Measurements from ENCODE around the gene LCN15. TPM values are rescaled to one million over a fixed set of nuclear protein-coding genes. Genes with fewer than 3 reads are reported as not detected.

The LCN15 gene
- total and polyA plus RNA-seq, 2 of the 13 experiments (the other 11 are each of a cell fraction or from before 2014, with no cell fraction given): 1.3 to 53.7 TPM

DNA sequence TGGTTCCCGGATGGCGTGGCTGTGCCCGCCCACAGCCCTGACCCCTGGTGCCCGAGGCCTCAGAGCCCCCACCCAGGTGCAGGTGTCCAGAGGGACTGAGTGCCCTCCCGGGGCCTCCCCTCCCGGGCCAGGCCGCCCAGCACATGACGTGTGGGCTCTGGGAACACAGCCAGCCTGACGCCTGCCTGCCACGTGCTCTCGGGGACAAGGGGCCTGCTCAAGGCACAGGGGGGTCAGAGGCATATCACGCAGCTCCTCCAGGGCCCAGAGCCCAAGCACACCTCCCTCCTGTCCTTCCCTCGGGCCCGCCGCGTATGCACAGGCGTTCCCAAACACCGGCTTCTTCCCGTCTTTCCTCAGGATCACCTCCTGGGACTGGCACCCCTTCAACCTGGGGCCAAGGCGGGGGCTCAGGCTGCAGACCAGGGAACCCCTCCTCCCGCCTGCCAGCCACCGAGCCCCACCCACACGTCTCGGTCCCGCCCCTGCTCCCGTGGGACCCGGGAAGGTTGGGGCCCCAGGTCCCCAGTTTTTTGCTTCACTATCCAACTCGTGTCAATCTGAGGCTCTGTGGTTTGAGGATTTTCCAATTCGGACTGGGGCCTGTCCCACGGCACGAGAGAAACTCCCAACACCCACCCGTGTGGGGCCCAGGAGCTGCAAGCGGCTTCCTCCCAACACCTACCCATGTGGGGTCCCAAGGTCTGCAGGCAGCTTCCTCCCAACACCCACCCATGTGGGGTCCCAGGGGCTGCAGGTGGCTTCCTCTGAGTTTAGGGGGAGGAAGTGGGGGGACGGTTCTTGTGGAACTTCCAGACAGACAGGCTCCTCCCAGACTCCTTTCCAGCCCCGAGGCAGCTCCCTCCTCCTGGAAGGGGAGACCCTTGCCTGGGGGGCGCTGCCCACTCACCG is 23.1 kb downstream of the LCN15 start (continued):
- TF ChIP-seq MBNL3 (CRISPR knock-in tag; conservative IDR thresholded peaks at IDR 0.05): no peak
- TF ChIP-seq NFATC3 (CRISPR knock-in tag; IDR thresholded peaks at IDR 0.05): no peak
- no peak for TF ChIP-seq ONECUT2 (CRISPR knock-in tag; IDR thresholded peaks at IDR 0.05)
- no peak for TF ChIP-seq EED (CRISPR knock-in tag; IDR thresholded peaks at IDR 0.05)
- no peak for TF ChIP-seq U2AF2 (IDR thresholded peaks at IDR 0.05; ENCODE audit: low read depth, low read length)
- peak; percentile 33; the same call in 1 of the 2 replicates for TF ChIP-seq RXRA (CRISPR knock-in tag; IDR thresholded peaks at IDR 0.05)
- TF ChIP-seq MAZ (IDR thresholded peaks at IDR 0.05; ENCODE audit: borderline replicate concordance, low read depth, low read length): no peak
- peak; percentile 78 for TF ChIP-seq MAZ (CRISPR knock-in tag; IDR thresholded peaks at IDR 0.05; ENCODE audit: low read depth)
- no peak for TF ChIP-seq ZNF557 (CRISPR knock-in tag; IDR thresholded peaks at IDR 0.05)
- peak; percentile 47; the same call in 1 of the 2 replicates for TF ChIP-seq NCOA2 (CRISPR knock-in tag; IDR thresholded peaks at IDR 0.05)
- TF ChIP-seq, protein P1, sequence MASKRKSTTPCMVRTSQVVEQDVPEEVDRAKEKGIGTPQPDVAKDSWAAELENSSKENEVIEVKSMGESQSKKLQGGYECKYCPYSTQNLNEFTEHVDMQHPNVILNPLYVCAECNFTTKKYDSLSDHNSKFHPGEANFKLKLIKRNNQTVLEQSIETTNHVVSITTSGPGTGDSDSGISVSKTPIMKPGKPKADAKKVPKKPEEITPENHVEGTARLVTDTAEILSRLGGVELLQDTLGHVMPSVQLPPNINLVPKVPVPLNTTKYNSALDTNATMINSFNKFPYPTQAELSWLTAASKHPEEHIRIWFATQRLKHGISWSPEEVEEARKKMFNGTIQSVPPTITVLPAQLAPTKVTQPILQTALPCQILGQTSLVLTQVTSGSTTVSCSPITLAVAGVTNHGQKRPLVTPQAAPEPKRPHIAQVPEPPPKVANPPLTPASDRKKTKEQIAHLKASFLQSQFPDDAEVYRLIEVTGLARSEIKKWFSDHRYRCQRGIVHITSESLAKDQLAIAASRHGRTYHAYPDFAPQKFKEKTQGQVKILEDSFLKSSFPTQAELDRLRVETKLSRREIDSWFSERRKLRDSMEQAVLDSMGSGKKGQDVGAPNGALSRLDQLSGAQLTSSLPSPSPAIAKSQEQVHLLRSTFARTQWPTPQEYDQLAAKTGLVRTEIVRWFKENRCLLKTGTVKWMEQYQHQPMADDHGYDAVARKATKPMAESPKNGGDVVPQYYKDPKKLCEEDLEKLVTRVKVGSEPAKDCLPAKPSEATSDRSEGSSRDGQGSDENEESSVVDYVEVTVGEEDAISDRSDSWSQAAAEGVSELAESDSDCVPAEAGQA (IDR thresholded peaks at IDR 0.05; ENCODE audit: low read depth): no peak
- TF ChIP-seq, protein P1 (CRISPR knock-in tag; IDR thresholded peaks at IDR 0.05; ENCODE audit: borderline replicate concordance): no peak
- TF ChIP-seq ARHGAP35 (CRISPR knock-in tag; IDR thresholded peaks at IDR 0.05; ENCODE audit: borderline replicate concordance): no peak
- no peak for TF ChIP-seq ZNF660 (CRISPR knock-in tag; IDR thresholded peaks at IDR 0.05; ENCODE audit: borderline replicate concordance, low read depth)
- TF ChIP-seq GABPB1 (CRISPR knock-in tag; IDR thresholded peaks at IDR 0.05): peak; percentile 70
- TF ChIP-seq ZNF564 (CRISPR knock-in tag; IDR thresholded peaks at IDR 0.05): no peak
- TF ChIP-seq MEIS2 (CRISPR knock-in tag; IDR thresholded peaks at IDR 0.05): no peak
- TF ChIP-seq, protein P2, sequence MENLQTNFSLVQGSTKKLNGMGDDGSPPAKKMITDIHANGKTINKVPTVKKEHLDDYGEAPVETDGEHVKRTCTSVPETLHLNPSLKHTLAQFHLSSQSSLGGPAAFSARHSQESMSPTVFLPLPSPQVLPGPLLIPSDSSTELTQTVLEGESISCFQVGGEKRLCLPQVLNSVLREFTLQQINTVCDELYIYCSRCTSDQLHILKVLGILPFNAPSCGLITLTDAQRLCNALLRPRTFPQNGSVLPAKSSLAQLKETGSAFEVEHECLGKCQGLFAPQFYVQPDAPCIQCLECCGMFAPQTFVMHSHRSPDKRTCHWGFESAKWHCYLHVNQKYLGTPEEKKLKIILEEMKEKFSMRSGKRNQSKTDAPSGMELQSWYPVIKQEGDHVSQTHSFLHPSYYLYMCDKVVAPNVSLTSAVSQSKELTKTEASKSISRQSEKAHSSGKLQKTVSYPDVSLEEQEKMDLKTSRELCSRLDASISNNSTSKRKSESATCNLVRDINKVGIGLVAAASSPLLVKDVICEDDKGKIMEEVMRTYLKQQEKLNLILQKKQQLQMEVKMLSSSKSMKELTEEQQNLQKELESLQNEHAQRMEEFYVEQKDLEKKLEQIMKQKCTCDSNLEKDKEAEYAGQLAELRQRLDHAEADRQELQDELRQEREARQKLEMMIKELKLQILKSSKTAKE (CRISPR knock-in tag; IDR thresholded peaks at IDR 0.05; ENCODE audit: borderline replicate concordance): no peak
- TF ChIP-seq GZF1 (CRISPR knock-in tag; IDR thresholded peaks at IDR 0.05): no peak
- peak; percentile 42; the same call in 1 of the 2 replicates for TF ChIP-seq YEATS4 (CRISPR knock-in tag; IDR thresholded peaks at IDR 0.05; ENCODE audit: borderline replicate concordance)
- no peak for TF ChIP-seq MTF1 (CRISPR knock-in tag; IDR thresholded peaks at IDR 0.05)
- TF ChIP-seq STAG1 (CRISPR knock-in tag; IDR thresholded peaks at IDR 0.05): no peak
- no peak for TF ChIP-seq ZNF549 (CRISPR knock-in tag; IDR thresholded peaks at IDR 0.05)
- 0 out of 2 replicates have a peak, but pooled peaks have one; percentile 56 for TF ChIP-seq FLYWCH1 (CRISPR knock-in tag; IDR thresholded peaks at IDR 0.05)
